T-helper 1 cell treated with Interleukin-12 subunit alpha and Interleukin-12 subunit beta and Interleukin-4 antibody, amounts not matched to agents 30 μg/mL and 1 μg/mL, for 36 hours (primary cell): ENCODE data around the gene GARS1.
A peak's percentile ranks its signal among the peaks of the same experiment; 100 is the strongest.
"Not testable (repeated sequence)": the region's sequence is repeated elsewhere in the genome, so short reads cannot be mapped to it uniquely, and the experiment has no call there.

Source experiments
- H3K27ac Mint-ChIP-seq: one replicate; pipeline ENCODE4 v1.8.0; 2021; ENCODE audit warnings: mild to moderate bottlenecking, mixed read lengths
- H3K27me3 Mint-ChIP-seq: one replicate; pipeline ENCODE4 v1.8.0; 2021; ENCODE audit warnings: low read depth, mixed read lengths
- H3K36me3 Mint-ChIP-seq: one replicate; pipeline ENCODE4 v1.8.0; 2021; ENCODE audit warnings: low read depth, mixed read lengths
- H3K4me1 Mint-ChIP-seq: one replicate; pipeline ENCODE4 v1.8.0; 2021; ENCODE audit warnings: low read depth, mixed read lengths
- H3K4me3 Mint-ChIP-seq: one replicate; pipeline ENCODE4 v1.8.0; 2021; ENCODE audit warnings: mild to moderate bottlenecking, moderate library complexity, mixed read lengths
- H3K9me3 Mint-ChIP-seq: one replicate; pipeline ENCODE4 v1.8.0; 2021; ENCODE audit warnings: mixed read lengths

GARS1 gene

DNA sequence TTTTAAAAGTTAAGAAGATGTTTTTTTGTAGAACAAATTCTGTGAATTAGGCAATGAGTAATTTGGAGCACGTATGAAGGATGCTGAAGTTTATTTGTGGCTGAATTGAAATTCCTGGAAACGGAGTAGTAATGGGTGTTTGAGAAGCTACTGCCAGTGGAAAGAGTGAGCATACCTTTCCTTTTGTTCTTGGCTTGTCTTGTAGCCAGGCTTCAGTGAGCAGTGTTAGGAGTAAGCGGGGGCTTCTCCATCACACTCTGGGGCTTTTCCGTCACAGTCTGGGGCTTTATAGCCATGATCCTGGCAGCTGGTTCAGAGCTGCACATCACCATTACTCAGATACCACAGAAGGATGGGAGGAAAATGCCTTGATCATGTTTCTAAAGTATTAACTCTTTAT is 32.3 kb downstream of the GARS1 start:
- H3K4me1 Mint-ChIP-seq = peaks cover 11% of the 10 kb centered on the region
- H3K36me3 Mint-ChIP-seq = peaks cover 53% of the 10 kb centered on the region
- H3K27me3 Mint-ChIP-seq = no peaks in the 10 kb centered on the region
- H3K9me3 Mint-ChIP-seq = no peaks in the 10 kb centered on the region
- peak overlapping the region; percentile 41 for H3K27ac Mint-ChIP-seq
- no peak overlapping the region for H3K4me3 Mint-ChIP-seq

GRCh38 chr7:30630986-30631385 is 36.3 kb downstream of the GARS1 start:
- no peaks in the 10 kb centered on the region for H3K27me3 Mint-ChIP-seq
- H3K4me3 Mint-ChIP-seq = no peak overlapping the region
- H3K27ac Mint-ChIP-seq = no peak overlapping the region
- H3K9me3 Mint-ChIP-seq = no peaks in the 10 kb centered on the region
- H3K4me1 Mint-ChIP-seq = peaks cover 7% of the 10 kb centered on the region
- peaks cover 59% of the 10 kb centered on the region for H3K36me3 Mint-ChIP-seq

DNA sequence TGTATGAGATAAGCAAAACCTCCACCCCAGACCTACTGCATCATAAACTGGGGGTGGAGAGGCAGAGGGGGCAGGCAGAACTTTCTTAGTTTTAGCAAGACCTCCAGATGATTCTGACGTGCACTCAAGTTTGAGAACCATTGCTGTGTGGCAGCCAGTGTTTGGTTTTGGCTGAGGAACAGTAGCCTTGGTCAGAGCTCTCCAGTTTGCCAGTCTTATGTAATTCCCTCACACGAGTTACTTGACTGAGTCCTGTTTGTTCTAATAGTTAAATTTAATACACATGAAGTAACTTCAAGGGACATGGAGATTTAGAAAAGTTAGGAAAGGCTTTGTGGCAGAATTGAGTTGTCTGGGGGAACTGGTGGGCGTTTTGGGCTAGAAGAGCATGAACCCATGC is 38.5 kb downstream of the GARS1 start:
- Mint-ChIP-seq H3K4me3 (no peak overlapping the region), H3K4me1 (peaks cover 2% of the 10 kb centered on the region), H3K36me3 (peaks cover 51% of the 10 kb centered on the region)

GRCh38 chr7:30634193-30634626 is 39.5 kb downstream of the GARS1 start:
- H3K9me3 Mint-ChIP-seq = no peaks in the 10 kb centered on the region
- no peaks in the 10 kb centered on the region for H3K4me1 Mint-ChIP-seq
- no peaks in the 10 kb centered on the region for H3K27me3 Mint-ChIP-seq
- H3K4me3 Mint-ChIP-seq = no peak overlapping the region
- H3K27ac Mint-ChIP-seq = peak overlapping the region; percentile 46
- H3K36me3 Mint-ChIP-seq = peaks cover 44% of the 10 kb centered on the region

More for the DNA sequence above, 38.5 kb downstream of the GARS1 start:
- peak overlapping the region; percentile 41 for H3K27ac Mint-ChIP-seq
- H3K9me3 Mint-ChIP-seq = no peaks in the 10 kb centered on the region
- H3K27me3 Mint-ChIP-seq = no peaks in the 10 kb centered on the region

- Mint-ChIP-seq H3K36me3 (peaks cover 42% of the 10 kb centered on the region), H3K9me3 (no peaks in the 10 kb centered on the region), H3K4me1 (no peaks in the 10 kb centered on the region), H3K27me3 (no peaks in the 10 kb centered on the region), H3K27ac (no peak overlapping the region), H3K4me3 (no peak overlapping the region)
Measured at GRCh38 chr7:30634634-30635201, 40.0 kb downstream of the GARS1 start.

- no peak overlapping the region for H3K27ac Mint-ChIP-seq
- H3K4me3 Mint-ChIP-seq = no peak overlapping the region
- peaks cover 42% of the 10 kb centered on the region for H3K36me3 Mint-ChIP-seq
- no peaks in the 10 kb centered on the region for H3K4me1 Mint-ChIP-seq
- no peaks in the 10 kb centered on the region for H3K9me3 Mint-ChIP-seq
- H3K27me3 Mint-ChIP-seq = no peaks in the 10 kb centered on the region
Measured at GRCh38 chr7:30635798-30636197, 41.1 kb downstream of the GARS1 start.

DNA sequence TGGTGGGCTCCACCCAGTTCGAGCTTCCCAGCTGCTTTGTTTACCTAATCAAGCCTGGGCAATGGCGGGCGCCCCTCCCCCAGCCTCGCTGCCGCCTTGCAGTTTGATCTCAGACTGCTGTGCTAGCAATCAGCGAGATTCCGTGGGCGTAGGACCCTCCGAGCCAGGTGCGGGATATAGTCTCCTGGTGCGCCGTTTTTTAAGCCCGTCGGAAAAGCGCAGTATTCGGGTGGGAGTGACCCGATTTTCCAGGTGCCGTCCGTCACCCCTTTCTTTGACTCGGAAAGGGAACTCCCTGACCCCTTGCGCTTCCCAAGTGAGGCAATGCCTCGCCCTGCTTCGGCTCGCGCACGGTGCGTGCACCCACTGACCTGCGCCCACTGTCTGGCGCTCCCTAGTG is 47.6 kb downstream of the GARS1 start:
- H3K9me3 Mint-ChIP-seq = not testable (repeated sequence)

DNA sequence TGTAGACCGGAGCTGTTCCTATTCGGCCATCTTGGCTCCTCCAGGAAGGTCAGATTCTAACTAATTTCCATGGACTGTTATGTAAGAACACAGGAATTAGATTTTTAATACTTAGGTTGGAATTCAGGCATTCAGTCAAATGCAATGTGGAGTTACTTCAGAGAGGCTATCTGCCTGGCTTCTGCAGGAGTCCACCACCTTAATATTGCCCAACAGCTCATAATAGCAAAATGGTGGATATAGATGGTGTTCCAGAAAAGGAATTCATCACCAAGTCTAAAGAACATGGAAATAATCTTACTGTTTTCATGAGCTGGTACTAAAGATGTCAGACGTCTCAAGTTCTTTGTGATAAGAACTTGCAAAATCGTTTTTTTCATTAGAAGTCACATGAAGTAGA is 48.1 kb downstream of the GARS1 start:
- Mint-ChIP-seq H3K9me3 (no peaks in the 10 kb centered on the region), H3K27me3 (no peaks in the 10 kb centered on the region), H3K36me3 (no peaks in the 10 kb centered on the region), H3K4me3 (no peak overlapping the region), H3K4me1 (no peaks in the 10 kb centered on the region), H3K27ac (no peak overlapping the region)

More for the DNA sequence above, 47.6 kb downstream of the GARS1 start:
- H3K27me3 Mint-ChIP-seq, H3K4me3 Mint-ChIP-seq, H3K36me3 Mint-ChIP-seq, H3K4me1 Mint-ChIP-seq, H3K27ac Mint-ChIP-seq: not testable (repeated sequence)

DNA sequence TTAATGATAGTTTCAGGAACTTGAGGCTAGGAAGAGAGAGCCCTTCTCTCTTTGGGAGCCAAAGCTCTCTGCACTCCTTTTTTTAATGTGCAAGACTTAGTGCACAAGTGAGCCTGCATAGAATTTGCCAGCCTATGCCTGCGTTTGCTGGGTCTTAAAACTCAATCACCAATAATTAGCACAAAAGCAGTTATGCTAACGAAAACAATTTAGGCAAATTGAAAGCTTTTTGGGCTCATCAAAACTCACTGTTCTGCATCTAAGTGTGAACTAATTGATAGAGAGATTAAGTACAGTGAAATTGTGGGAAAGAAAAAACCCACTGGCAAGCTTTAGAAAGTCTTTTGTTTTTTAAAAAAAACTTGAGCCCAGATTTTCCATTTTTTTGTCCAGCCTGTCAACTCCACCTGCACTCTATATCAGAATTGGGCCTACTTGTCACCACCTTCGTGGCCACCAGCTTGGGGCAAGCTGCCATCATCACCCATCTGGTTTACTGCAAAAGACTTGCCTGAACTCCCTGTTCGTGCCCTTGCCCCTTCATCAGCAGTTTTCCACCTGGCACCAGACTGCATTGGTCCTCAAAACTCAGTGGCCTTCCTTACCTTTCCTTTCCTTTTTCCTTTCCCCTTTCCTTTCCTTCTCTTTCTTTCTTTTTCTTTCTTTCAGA is 49.7 kb downstream of the GARS1 start:
- no peaks in the 10 kb centered on the region for H3K9me3 Mint-ChIP-seq
- no peaks in the 10 kb centered on the region for H3K4me1 Mint-ChIP-seq
- H3K27ac Mint-ChIP-seq = no peak overlapping the region
- no peaks in the 10 kb centered on the region for H3K36me3 Mint-ChIP-seq
- no peak overlapping the region for H3K4me3 Mint-ChIP-seq
- H3K27me3 Mint-ChIP-seq = no peaks in the 10 kb centered on the region

GRCh38 chr7:30645661-30646060 is 51.0 kb downstream of the GARS1 start:
- Mint-ChIP-seq H3K9me3 (no peaks in the 10 kb centered on the region), H3K27me3 (no peaks in the 10 kb centered on the region), H3K36me3 (no peaks in the 10 kb centered on the region), H3K4me3 (no peak overlapping the region), H3K27ac (no peak overlapping the region), H3K4me1 (no peaks in the 10 kb centered on the region)

GRCh38 chr7:30646154-30646553 is 51.5 kb downstream of the GARS1 start:
- Mint-ChIP-seq H3K27ac (no peak overlapping the region), H3K9me3 (no peaks in the 10 kb centered on the region), H3K4me3 (no peak overlapping the region), H3K27me3 (no peaks in the 10 kb centered on the region), H3K4me1 (no peaks in the 10 kb centered on the region), H3K36me3 (no peaks in the 10 kb centered on the region)

GRCh38 chr7:30647589-30648364 is 53.1 kb downstream of the GARS1 start:
- no peaks in the 10 kb centered on the region for H3K9me3 Mint-ChIP-seq
- no peak overlapping the region for H3K4me3 Mint-ChIP-seq
- H3K27ac Mint-ChIP-seq = no peak overlapping the region
- H3K36me3 Mint-ChIP-seq = no peaks in the 10 kb centered on the region
- H3K4me1 Mint-ChIP-seq = no peaks in the 10 kb centered on the region
- no peaks in the 10 kb centered on the region for H3K27me3 Mint-ChIP-seq

- H3K4me3 Mint-ChIP-seq = no peak overlapping the region
- H3K27ac Mint-ChIP-seq = no peak overlapping the region
- no peaks in the 10 kb centered on the region for H3K9me3 Mint-ChIP-seq
- no peaks in the 10 kb centered on the region for H3K4me1 Mint-ChIP-seq
- H3K27me3 Mint-ChIP-seq = no peaks in the 10 kb centered on the region
- H3K36me3 Mint-ChIP-seq = no peaks in the 10 kb centered on the region
Measured at GRCh38 chr7:30648744-30649540, 54.3 kb downstream of the GARS1 start.

DNA sequence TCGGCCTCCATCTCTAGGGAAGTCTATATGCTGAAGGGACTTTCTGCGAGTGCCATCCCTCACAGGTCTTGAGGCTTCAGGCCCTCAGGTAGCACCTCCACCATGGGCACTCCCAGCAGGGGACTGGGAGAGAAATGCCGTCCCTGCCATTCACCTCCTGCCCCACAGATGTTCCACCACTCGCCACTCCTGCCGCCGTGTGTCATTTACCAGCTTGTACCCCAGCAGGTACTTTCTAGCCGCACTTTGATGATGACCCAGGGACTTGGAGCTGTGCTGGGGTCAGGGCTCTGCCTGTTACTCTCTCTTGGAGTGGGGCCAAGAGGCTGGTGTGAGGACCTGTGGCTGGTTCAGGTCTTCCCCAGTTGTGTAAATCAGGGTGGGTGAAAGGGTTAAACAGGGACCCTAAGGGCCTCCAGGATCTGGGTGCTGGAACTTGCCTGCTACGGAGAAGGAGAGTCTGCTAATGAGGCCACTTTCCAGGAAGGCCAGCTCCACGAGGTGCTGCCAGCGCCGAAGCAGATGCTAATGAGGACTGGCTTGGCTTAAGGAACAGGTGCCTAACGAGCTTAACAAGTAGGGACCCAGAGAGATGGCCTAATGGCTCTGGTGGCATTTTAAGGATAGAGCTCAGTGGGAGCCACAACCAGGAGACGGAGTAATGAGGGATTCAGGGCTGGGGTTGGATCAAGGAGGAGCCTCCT is 55.2 kb downstream of the GARS1 start:
- Mint-ChIP-seq H3K4me1 (no peaks in the 10 kb centered on the region), H3K27ac (no peak overlapping the region), H3K36me3 (no peaks in the 10 kb centered on the region), H3K4me3 (no peak overlapping the region), H3K27me3 (no peaks in the 10 kb centered on the region), H3K9me3 (no peaks in the 10 kb centered on the region)
